ENCODE results near the gene CLIC2. TPM values are rescaled to one million over a fixed set of nuclear protein-coding genes. Genes with fewer than 3 reads are reported as not detected.

Gene CLIC2
- total RNA-seq, 2 donors from 2014 or later = 0.64 to 1.0 TPM

GRCh38 chrX:155251391-155251790 is 83.0 kb downstream of the CLIC2 start:
- TF ChIP-seq CTCF (conservative IDR thresholded peaks at IDR 0.05) = no peak
- H3K27me3 Mint-ChIP-seq (ENCODE audit: insufficient read depth) = no peaks in the 10 kb centered on the region
- H3K4me1 Mint-ChIP-seq = no peaks in the 10 kb centered on the region
- peaks cover 37% of the 10 kb centered on the region for H3K9me3 Mint-ChIP-seq
- Histone ChIP-seq H3K27me3 (ENCODE audit: control insufficient read depth, insufficient read depth, low read length, poor library complexity, severe bottlenecking) (no peaks in the 10 kb centered on the region), H3K9ac (ENCODE audit: extremely low read depth, low read length, poor library complexity, severe bottlenecking) (no peak overlapping the region), H3K36me3 (ENCODE audit: control insufficient read depth, insufficient read depth, low read length) (no peaks in the 10 kb centered on the region), H3K4me1 (ENCODE audit: control insufficient read depth, insufficient read depth, low read length) (no peaks in the 10 kb centered on the region), H3K4me3 (ENCODE audit: low read length) (no peak overlapping the region), H3K9me3 (ENCODE audit: control insufficient read depth, low read length) (no peaks in the 10 kb centered on the region), H3K27ac (ENCODE audit: low read depth, low read length) (no peak overlapping the region)
- no peak for DNase-seq
- WGBS, 2 experiments (ENCODE audit: insufficient coverage in 1 of 2, insufficient read length in 1 of 2) = no CpG with 5 or more reads among the region's 1 CpG
- no peaks in the 10 kb centered on the region for H3K36me3 Mint-ChIP-seq (ENCODE audit: low read depth)
- H3K4me3 Mint-ChIP-seq = no peak overlapping the region
- H3K27ac Mint-ChIP-seq = no peak overlapping the region

- no peak overlapping the region for H3K4me3 Mint-ChIP-seq
- WGBS, 2 experiments (ENCODE audit: insufficient coverage in 1 of 2, insufficient read length in 1 of 2) = 87 to 100% methylated on average over 1 to 4 of the region's 4 CpGs
- Histone ChIP-seq H3K9me3 (ENCODE audit: control insufficient read depth, low read length) (no peaks in the 10 kb centered on the region), H3K4me3 (ENCODE audit: low read length) (no peak overlapping the region), H3K36me3 (ENCODE audit: control insufficient read depth, insufficient read depth, low read length) (no peaks in the 10 kb centered on the region), H3K4me1 (ENCODE audit: control insufficient read depth, insufficient read depth, low read length) (no peaks in the 10 kb centered on the region), H3K9ac (ENCODE audit: extremely low read depth, low read length, poor library complexity, severe bottlenecking) (no peak overlapping the region), H3K27me3 (ENCODE audit: control insufficient read depth, insufficient read depth, low read length, poor library complexity, severe bottlenecking) (no peaks in the 10 kb centered on the region), H3K27ac (ENCODE audit: low read depth, low read length) (no peak overlapping the region)
- H3K9me3 Mint-ChIP-seq = peaks cover 43% of the 10 kb centered on the region
- peaks cover 2% of the 10 kb centered on the region for H3K36me3 Mint-ChIP-seq (ENCODE audit: low read depth)
- no peaks in the 10 kb centered on the region for H3K4me1 Mint-ChIP-seq
- H3K27ac Mint-ChIP-seq = no peak overlapping the region
- TF ChIP-seq CTCF (conservative IDR thresholded peaks at IDR 0.05) = no peak
- no peak for DNase-seq
- no peaks in the 10 kb centered on the region for H3K27me3 Mint-ChIP-seq (ENCODE audit: insufficient read depth)
Observed at GRCh38 chrX:155247497-155247896, 86.9 kb downstream of the CLIC2 start.

GRCh38 chrX:155246748-155247147 is 87.7 kb downstream of the CLIC2 start:
- 95% methylated on average over 1 of the region's 1 CpG; no CpG with 5 or more reads in 1 of the 2 experiments for WGBS, 2 experiments (ENCODE audit: insufficient coverage in 1 of 2, insufficient read length in 1 of 2)
- H3K4me3 Mint-ChIP-seq = no peak overlapping the region

More at GRCh38 chrX:155246748-155247147, 87.7 kb downstream of the CLIC2 start:
- Mint-ChIP-seq H3K27me3 (ENCODE audit: insufficient read depth) (no peaks in the 10 kb centered on the region), H3K36me3 (ENCODE audit: low read depth) (peaks cover 2% of the 10 kb centered on the region), H3K9me3 (peaks cover 47% of the 10 kb centered on the region), H3K27ac (no peak overlapping the region), H3K4me1 (no peaks in the 10 kb centered on the region)
- no peaks in the 10 kb centered on the region for H3K9me3 ChIP-seq (ENCODE audit: control insufficient read depth, low read length)
- H3K27me3 ChIP-seq (ENCODE audit: control insufficient read depth, insufficient read depth, low read length, poor library complexity, severe bottlenecking) = no peaks in the 10 kb centered on the region
- no peak overlapping the region for H3K27ac ChIP-seq (ENCODE audit: low read depth, low read length)
- no peak for DNase-seq
- no peak for TF ChIP-seq CTCF (conservative IDR thresholded peaks at IDR 0.05)
- no peak overlapping the region for H3K4me3 ChIP-seq (ENCODE audit: low read length)
- H3K36me3 ChIP-seq (ENCODE audit: control insufficient read depth, insufficient read depth, low read length) = no peaks in the 10 kb centered on the region
- no peak overlapping the region for H3K9ac ChIP-seq (ENCODE audit: extremely low read depth, low read length, poor library complexity, severe bottlenecking)
- no peaks in the 10 kb centered on the region for H3K4me1 ChIP-seq (ENCODE audit: control insufficient read depth, insufficient read depth, low read length)
